Activated CD4-positive, alpha-beta T cell treated with anti-CD3 and anti-CD28 coated beads for 36 hours (primary cell): ENCODE data around the gene SPARCL1. TPM values are rescaled to one million over a fixed set of nuclear protein-coding genes. Genes with fewer than 3 reads are reported as not detected.
"Not testable (repeated sequence)": the region's sequence is repeated elsewhere in the genome, so short reads cannot be mapped to it uniquely, and the experiment has no call there.

Experiments used
- ATAC-seq: fragments of 200-7000 bp; cut with Tn5 transposase; one replicate; pipeline ENCODE4 v1.10.0; 2021; ENCODE audit warnings: mild to moderate bottlenecking, moderate library complexity
- CTCF ChIA-PET: fragments of 350-600 bp; sonication (Branson Sonifier 250); formaldehyde crosslinking; loops from one replicate; lab custom pipeline; 2021; ENCODE audit warnings: antibody characterized with exemption; lab: Charles Lee
- POLR2A ChIA-PET: fragments of 350-600 bp; sonication (Branson Sonifier 250); formaldehyde crosslinking; loops from one replicate; lab custom pipeline; 2021; ENCODE audit warnings: antibody characterized with exemption, inconsistent platforms; lab: Charles Lee
- DNase-seq: peaks from one replicate; pipeline ENCODE4 v3.0.0-alpha.2; 2020
- H3K27ac Mint-ChIP-seq: one replicate; pipeline ENCODE4 v1.8.0; 2021; ENCODE audit warnings: mixed read lengths
- H3K27me3 Mint-ChIP-seq: one replicate; pipeline ENCODE4 v1.8.0; 2021; ENCODE audit warnings: mixed read lengths
- H3K36me3 Mint-ChIP-seq: one replicate; pipeline ENCODE4 v1.8.0; 2021; ENCODE audit warnings: low read depth, mixed read lengths
- H3K4me1 Mint-ChIP-seq: one replicate; pipeline ENCODE4 v1.8.0; 2021; ENCODE audit warnings: mixed read lengths
- H3K4me3 Mint-ChIP-seq: one replicate; pipeline ENCODE4 v1.8.0; 2021; ENCODE audit warnings: mild to moderate bottlenecking, moderate library complexity, mixed read lengths
- H3K9me3 Mint-ChIP-seq: one replicate; pipeline ENCODE4 v1.8.0; 2021; ENCODE audit warnings: low read depth, mixed read lengths
- intact Hi-C, 2 experiments: fragments of 100-400 bp; cut with DNase I in 1 of 2; cut with micrococcal nuclease in 1 of 2; formaldehyde crosslinking; loops; one replicate each; pipeline versions ENCODE4 v1.14.2 to v1.15.1; 2022 to 2024; cut with DNase I, micrococcal nuclease
- total RNA-seq, 2 experiments: library from RNA; stranded (reverse); gene quantifications; one replicate each; pipeline ENCODE4 v1.2.3, GENCODE V29; 2021

Gene SPARCL1, protein sequence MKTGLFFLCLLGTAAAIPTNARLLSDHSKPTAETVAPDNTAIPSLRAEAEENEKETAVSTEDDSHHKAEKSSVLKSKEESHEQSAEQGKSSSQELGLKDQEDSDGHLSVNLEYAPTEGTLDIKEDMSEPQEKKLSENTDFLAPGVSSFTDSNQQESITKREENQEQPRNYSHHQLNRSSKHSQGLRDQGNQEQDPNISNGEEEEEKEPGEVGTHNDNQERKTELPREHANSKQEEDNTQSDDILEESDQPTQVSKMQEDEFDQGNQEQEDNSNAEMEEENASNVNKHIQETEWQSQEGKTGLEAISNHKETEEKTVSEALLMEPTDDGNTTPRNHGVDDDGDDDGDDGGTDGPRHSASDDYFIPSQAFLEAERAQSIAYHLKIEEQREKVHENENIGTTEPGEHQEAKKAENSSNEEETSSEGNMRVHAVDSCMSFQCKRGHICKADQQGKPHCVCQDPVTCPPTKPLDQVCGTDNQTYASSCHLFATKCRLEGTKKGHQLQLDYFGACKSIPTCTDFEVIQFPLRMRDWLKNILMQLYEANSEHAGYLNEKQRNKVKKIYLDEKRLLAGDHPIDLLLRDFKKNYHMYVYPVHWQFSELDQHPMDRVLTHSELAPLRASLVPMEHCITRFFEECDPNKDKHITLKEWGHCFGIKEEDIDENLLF
- total RNA-seq = not detected

DNA sequence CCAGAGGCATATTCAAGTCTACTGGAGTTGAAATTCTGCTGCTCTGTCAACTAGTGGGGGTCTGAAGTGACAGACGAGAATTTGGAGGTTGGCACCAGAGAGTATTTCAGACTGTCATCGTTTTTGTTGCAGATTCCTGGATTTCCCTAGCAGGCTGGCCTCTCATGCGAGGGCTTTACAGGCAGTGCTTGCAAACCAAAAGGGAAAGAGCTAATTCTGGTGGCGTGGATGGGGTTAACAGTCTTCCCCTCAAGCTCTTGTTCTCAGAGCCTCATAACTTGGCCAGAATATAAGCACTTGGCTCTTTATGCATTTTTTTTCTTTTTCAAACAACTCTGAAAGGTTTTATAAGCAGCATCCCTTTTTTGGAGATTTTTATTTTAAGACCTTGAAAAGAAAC is at the start of gene SPARCL1:
SPARCL1 (minus strand) TSS at position 190 of the 400 bp plus-strand sequence. CDS start 29,802 bp downstream, outside the sequence.
- CTCF ChIA-PET = interaction anchor here (0.6 to 1.3 kb wide), 3 partner anchors 15 to 112 kb away, joined by 3 to 4 read pairs (median 3); no protein-coding TSS in a partner anchor
- DNase-seq = no peak

DNA sequence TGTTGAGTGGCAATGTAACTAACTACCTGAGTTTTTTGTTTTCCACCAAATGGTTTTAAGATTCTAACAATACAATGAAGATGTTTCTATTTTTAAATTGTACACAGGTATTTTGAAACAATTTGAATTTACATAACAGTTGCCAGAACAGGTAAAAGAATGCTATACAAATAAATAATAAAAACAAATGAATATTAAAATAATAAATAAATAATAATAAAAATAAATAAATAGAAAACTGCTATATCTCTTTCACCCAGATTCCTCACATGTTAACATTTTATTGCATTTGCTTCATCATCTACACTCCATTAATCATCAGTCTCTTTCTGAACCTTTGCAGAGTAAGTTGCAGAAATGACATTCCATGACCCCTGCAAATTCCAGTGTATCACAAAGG is 46.8 kb upstream of the SPARCL1 start:
- Mint-ChIP-seq H3K9me3 (no peaks in the 10 kb centered on the region), H3K27me3 (peaks cover 2% of the 10 kb centered on the region), H3K4me3 (no peak overlapping the region), H3K27ac (no peak overlapping the region), H3K4me1 (no peaks in the 10 kb centered on the region), H3K36me3 (no peaks in the 10 kb centered on the region)
- no peak for DNase-seq
- CTCF ChIA-PET = no interaction called here
- intact Hi-C loops = no loop called here
- ATAC-seq = no peak
- POLR2A ChIA-PET = no interaction called here

More for the DNA sequence above, at the start of gene SPARCL1:
- Mint-ChIP-seq H3K4me3 (no peak within 1 kb of the TSS), H3K27me3 (no peaks in the 10 kb centered on the region), H3K27ac (no peak within 1 kb of the TSS), H3K9me3 (peaks cover 4% of the 10 kb centered on the region), H3K36me3 (no peaks in the 10 kb centered on the region), H3K4me1 (no peaks in the 10 kb centered on the region)
- POLR2A ChIA-PET = no interaction called here
- intact Hi-C loops = no loop called here
- ATAC-seq = no peak

DNA sequence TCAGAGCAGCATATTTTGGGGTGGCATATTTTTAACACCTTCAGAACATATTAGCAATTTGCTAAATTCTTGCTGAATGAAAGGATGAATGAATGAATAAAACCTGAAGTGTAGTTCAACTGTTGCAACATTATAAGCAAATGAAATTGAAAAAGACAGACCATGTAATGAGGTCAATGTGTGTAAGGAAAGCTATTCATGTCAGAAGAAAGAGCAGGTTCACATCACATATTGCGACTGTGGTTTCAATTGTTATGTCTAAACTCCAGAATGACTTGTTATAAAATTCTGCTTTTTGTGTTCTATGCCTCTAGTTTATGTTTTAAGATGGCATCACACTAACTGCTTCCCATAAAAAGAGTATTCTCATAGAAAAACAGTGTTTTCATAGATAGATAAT is 46.2 kb upstream of the SPARCL1 start:
- Mint-ChIP-seq H3K36me3 (no peaks in the 10 kb centered on the region), H3K4me1 (no peaks in the 10 kb centered on the region), H3K4me3 (no peak overlapping the region), H3K27ac (no peak overlapping the region), H3K27me3 (peaks cover 2% of the 10 kb centered on the region), H3K9me3 (no peaks in the 10 kb centered on the region)
- DNase-seq (no peak), ATAC-seq (no peak)
- ChIA-PET POLR2A (no interaction called here), CTCF (no interaction called here)
- intact Hi-C loops = no loop called here

DNA sequence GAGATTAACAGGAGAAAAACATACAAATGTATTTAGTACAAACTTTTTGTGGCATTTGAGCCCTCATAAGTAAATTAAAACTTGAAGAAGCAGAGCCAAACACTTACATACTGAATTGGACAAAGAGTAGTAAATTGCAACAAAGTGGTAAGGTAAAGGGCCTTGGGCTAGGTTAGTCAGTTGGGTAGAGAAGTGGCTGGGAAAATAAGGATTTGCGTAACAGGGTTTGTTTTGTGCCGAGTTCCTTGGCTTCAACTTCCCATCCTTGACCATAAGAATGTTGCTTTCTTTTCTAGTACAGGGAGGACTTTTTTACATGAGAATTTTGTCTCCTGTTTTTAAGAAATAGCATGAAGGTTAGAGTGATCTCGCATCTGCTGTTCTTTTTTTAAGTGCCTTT is 45.8 kb upstream of the SPARCL1 start:
- CTCF ChIA-PET = no interaction called here
- Mint-ChIP-seq H3K4me1 (peaks cover 1% of the 10 kb centered on the region), H3K27ac (no peak overlapping the region), H3K36me3 (no peaks in the 10 kb centered on the region), H3K4me3 (no peak overlapping the region), H3K9me3 (no peaks in the 10 kb centered on the region), H3K27me3 (peaks cover 2% of the 10 kb centered on the region)
- DNase-seq (no peak), ATAC-seq (no peak)
- intact Hi-C loops = no loop called here
- POLR2A ChIA-PET = no interaction called here

DNA sequence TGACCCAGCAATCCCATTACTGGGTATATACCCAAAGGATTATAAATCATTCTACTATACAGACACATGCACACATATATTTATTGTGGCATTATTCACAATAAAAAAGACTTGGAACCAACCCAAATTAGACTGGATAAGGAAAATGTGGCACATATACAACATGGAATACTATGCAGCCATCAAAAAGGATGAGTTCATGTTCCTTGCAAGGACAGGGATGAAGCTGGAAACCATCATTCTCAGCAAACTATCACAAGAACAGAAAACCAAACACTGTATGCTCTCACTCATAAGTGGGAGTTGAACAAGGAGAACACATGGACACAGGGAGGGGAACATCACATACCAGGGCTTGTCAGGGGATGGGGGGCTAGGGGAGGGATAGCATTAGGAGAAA is 45.2 kb upstream of the SPARCL1 start:
- H3K4me3 Mint-ChIP-seq, ATAC-seq, CTCF ChIA-PET: not testable (repeated sequence)

DNA sequence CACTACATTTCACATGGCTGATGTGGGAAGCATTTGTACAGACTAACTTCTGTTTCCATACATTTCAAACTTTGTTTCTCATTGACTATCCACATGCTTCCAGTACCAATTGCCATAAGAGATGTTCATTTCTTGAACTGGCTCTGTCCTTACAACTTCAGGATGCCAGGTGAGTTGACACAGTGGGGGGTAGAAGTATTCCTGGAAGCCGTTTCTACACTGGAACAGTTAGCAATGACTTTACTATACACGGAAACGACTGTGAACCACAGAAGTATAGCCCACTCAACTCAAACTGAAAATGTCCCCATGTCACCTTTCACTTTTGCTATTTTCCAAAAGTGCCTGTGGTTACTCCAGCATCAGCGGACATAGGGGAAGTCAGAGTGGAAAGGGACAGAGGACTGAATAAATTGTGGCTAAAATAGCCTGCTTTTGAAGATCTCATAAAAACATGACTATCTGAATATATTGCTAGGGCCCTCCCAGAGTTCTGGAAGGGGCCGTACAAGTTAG is 41.2 kb upstream of the SPARCL1 start:
- no peaks in the 10 kb centered on the region for H3K27me3 Mint-ChIP-seq
- peaks cover 1% of the 10 kb centered on the region for H3K4me1 Mint-ChIP-seq
- ATAC-seq (no peak), DNase-seq (no peak)
- ChIA-PET POLR2A (no interaction called here), CTCF (no interaction called here)
- no peaks in the 10 kb centered on the region for H3K9me3 Mint-ChIP-seq
- H3K36me3 Mint-ChIP-seq = no peaks in the 10 kb centered on the region
- no peak overlapping the region for H3K4me3 Mint-ChIP-seq
- intact Hi-C loops = no loop called here
- no peak overlapping the region for H3K27ac Mint-ChIP-seq

More for the DNA sequence above, 45.2 kb upstream of the SPARCL1 start:
- H3K4me1 Mint-ChIP-seq, H3K36me3 Mint-ChIP-seq, DNase-seq, H3K27ac Mint-ChIP-seq, POLR2A ChIA-PET, H3K27me3 Mint-ChIP-seq, intact Hi-C loops, H3K9me3 Mint-ChIP-seq: not testable (repeated sequence)

DNA sequence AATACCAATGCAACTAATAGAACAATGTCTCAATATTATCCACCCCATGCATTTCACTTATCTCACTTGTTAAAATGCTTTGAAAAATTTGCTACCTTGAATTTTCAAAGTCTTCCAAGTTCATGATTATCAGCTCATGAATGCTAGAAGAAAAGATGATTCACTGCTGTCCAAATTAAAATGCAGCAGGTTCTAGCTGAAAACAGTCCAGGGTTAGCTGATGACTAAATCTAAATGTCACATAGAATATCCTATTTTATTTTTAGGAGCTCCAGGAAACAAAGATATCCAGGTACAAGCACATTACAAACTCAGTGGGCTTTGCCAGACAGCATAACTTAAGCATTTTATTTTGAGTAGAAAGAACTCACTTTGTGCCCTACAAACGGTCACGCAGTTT is 38.0 kb upstream of the SPARCL1 start:
- CTCF ChIA-PET = interaction anchor here (0.7 kb wide), 1 partner anchor 43 kb away, joined by 3 read pairs; no protein-coding TSS in a partner anchor
- no peak for ATAC-seq

DNA sequence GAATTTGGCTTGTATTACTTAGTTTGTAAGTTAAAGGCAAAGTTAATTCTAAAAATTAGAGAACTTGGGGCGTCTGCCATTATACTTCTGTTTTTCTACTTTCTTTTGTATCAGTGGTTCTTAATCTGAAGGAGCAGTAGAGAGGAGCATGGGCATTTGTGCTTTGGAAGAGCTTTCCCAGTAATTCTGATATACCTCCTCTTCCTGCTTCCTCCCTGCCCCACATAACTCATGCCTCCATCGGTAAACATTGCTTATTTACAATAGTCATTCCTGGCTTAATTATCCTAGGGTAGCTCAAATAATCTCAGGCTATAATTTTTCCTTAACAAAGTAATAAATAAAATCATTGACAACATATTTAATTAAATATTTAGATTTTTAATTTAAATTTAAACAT is 37.1 kb upstream of the SPARCL1 start:
- CTCF ChIA-PET = no interaction called here
- intact Hi-C loops = no loop called here

More for the DNA sequence above, 38.0 kb upstream of the SPARCL1 start:
- no peaks in the 10 kb centered on the region for H3K9me3 Mint-ChIP-seq
- H3K4me1 Mint-ChIP-seq = peaks cover 1% of the 10 kb centered on the region
- H3K27me3 Mint-ChIP-seq = no peaks in the 10 kb centered on the region
- no peak overlapping the region for H3K27ac Mint-ChIP-seq
- intact Hi-C loops = no loop called here
- no peak for DNase-seq
- POLR2A ChIA-PET = interaction anchor here (0.6 kb wide), 1 partner anchor 887 kb away, joined by 3 read pairs; no protein-coding TSS in a partner anchor
- H3K4me3 Mint-ChIP-seq = no peak overlapping the region
- H3K36me3 Mint-ChIP-seq = no peaks in the 10 kb centered on the region

DNA sequence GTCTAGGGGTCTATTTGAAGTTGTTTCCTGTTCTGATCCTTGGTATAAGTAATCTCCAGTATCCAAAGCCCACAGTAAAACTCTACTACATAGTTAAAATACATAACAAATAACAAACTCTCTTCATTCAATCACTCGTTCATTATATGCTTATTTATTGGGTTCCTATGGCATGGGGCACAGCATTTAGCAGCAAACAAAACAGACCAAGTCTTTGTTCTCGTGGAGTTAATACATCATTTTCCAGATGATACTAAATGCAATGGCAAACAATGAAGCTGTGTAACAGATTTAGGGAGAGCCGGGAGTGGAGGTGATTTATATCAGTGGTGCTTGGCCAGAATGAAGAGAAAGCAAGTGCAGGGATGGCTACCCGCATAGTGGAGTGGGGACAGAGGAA is 36.6 kb upstream of the SPARCL1 start:
- DNase-seq = no peak
- Mint-ChIP-seq H3K27me3 (no peaks in the 10 kb centered on the region), H3K36me3 (no peaks in the 10 kb centered on the region), H3K9me3 (no peaks in the 10 kb centered on the region), H3K4me3 (no peak overlapping the region), H3K4me1 (peaks cover 6% of the 10 kb centered on the region), H3K27ac (no peak overlapping the region)
- no peak for ATAC-seq
- intact Hi-C loops = no loop called here
- ChIA-PET POLR2A (no interaction called here), CTCF (interaction anchor here (0.6 kb wide), 1 partner anchor 41 kb away, joined by 3 read pairs; no protein-coding TSS in a partner anchor)

More for the DNA sequence above, 37.1 kb upstream of the SPARCL1 start:
- Mint-ChIP-seq H3K4me1 (peaks cover 1% of the 10 kb centered on the region), H3K27ac (no peak overlapping the region), H3K4me3 (no peak overlapping the region), H3K27me3 (no peaks in the 10 kb centered on the region), H3K36me3 (no peaks in the 10 kb centered on the region), H3K9me3 (no peaks in the 10 kb centered on the region)
- ATAC-seq (no peak), DNase-seq (no peak)
- POLR2A ChIA-PET = no interaction called here

DNA sequence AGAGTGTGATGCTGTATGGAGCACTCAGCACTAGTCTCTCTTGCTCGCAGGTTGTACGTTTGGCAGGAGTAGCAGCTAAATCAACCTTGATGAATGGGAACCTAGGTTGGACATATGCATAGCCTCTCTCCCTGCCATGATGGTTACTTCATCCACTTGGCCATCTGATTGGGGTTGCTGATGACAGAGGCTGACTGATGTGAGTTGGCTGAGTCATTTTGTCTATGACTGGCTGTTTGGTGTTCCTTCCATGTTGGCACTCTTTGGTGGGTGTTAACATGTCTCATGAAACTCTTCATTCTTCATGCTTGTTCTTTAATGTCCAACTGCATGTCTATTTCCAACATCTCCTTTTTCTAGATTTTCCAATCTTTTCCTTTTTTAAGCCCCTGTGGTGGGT is 31.6 kb upstream of the SPARCL1 start:
- intact Hi-C loops = no loop called here
- POLR2A ChIA-PET = no interaction called here
- no peak overlapping the region for H3K4me3 Mint-ChIP-seq
- H3K27ac Mint-ChIP-seq = no peak overlapping the region
- DNase-seq (peak; percentile 13), ATAC-seq (no peak)
- H3K9me3 Mint-ChIP-seq = no peaks in the 10 kb centered on the region
- no peaks in the 10 kb centered on the region for H3K27me3 Mint-ChIP-seq
- CTCF ChIA-PET = interaction anchor here (0.7 kb wide), 1 partner anchor 446 kb away, joined by 3 read pairs; no protein-coding TSS in a partner anchor
- H3K4me1 Mint-ChIP-seq = peaks cover 29% of the 10 kb centered on the region
- no peaks in the 10 kb centered on the region for H3K36me3 Mint-ChIP-seq

DNA sequence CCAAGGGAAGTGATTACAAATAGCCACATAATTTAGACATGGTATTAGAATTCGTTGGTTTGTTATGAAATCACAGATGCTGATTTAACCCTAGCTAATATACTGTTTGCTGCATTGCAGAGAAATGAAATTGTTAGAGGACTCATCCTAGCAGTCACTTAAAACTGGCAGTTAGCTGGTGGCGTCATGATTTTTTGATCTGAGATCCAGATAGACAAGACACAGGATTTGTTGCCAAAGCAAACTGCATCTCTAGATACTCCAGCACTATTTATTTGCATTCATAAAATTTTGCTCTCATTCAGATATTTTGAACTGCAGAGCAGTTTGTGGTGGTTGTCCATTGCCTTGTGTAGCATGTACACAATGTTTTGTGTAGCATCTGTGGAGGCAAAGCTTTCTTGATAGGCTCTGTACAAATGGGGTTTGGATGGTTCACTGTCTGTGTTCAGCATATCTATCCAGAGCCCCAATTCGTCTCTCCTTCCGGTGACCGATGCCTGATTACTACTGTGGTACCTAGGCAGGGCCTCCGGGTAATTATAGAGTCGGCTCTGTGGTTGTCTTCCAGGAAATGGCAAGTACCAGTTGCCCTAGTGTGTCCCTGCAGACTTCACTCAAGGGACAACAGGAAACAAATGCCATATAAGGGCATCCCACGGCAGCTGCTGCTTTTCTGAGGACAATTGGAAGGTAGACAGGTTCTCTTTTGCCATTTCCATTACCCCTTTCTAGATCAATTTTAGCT is 30.1 kb upstream of the SPARCL1 start:
- CTCF ChIA-PET = interaction anchor here (0.6 kb wide), 1 partner anchor 16 kb away, joined by 7 read pairs; no protein-coding TSS in a partner anchor
- Mint-ChIP-seq H3K4me3 (no peak overlapping the region), H3K4me1 (peaks cover 31% of the 10 kb centered on the region), H3K27ac (no peak overlapping the region), H3K36me3 (no peaks in the 10 kb centered on the region), H3K27me3 (no peaks in the 10 kb centered on the region), H3K9me3 (no peaks in the 10 kb centered on the region)
- DNase-seq (peak; percentile 62), ATAC-seq (peak; percentile 89)
- POLR2A ChIA-PET = no interaction called here
- intact Hi-C loops = loop anchor here in 1 of 2 experiments (5.0 kb wide), 1 partner anchor 288 kb away; no protein-coding TSS in a partner anchor
